HCT116 (cell line): ENCODE data around the gene SNURF. TPM values are rescaled to one million over a fixed set of nuclear protein-coding genes. Genes with fewer than 3 reads are reported as not detected.

Experiments used
- ATAC-seq: fragments of 200-7000 bp; cut with Tn5 transposase; 2 replicates; pipeline ENCODE4 v1.9.1; 2020; ENCODE audit warnings: mild to moderate bottlenecking, moderate library complexity
- Bru-seq: library from RNA; stranded (reverse); fragments of 400-500 nt; gene quantifications from one replicate; lab custom pipeline; 2021; lab: Mats Ljungman, UMichigan
- BruChase-seq, 2 experiments: library from RNA; stranded (reverse); fragments of 400-500 nt; gene quantifications; one replicate each; lab custom pipeline; 2021; lab: Mats Ljungman, UMichigan
- BruUV-seq: library from RNA; stranded (reverse); fragments of 400-500 nt; replicated peaks from 2 replicates; lab custom pipeline; 2021; lab: Mats Ljungman, UMichigan
- CTCF ChIA-PET: fragments of 300-600 bp; sonication (Branson Sonifier 250); formaldehyde crosslinking; loops from one replicate; lab custom pipeline; 2021; ENCODE audit warnings: antibody characterized with exemption; lab: Charles Lee
- POLR2A ChIA-PET: fragments of 300-600, 350-600 bp; sonication (Branson Sonifier 250); formaldehyde crosslinking; loops from one replicate; lab custom pipeline; 2021; ENCODE audit warnings: antibody characterized with exemption; lab: Charles Lee
- RAD21 ChIA-PET, 2 experiments: fragments of 300-600 bp; sonication (Branson Sonifier 250); formaldehyde crosslinking; loops; one replicate each; lab custom pipeline; 2023; ENCODE audit warnings: low total read pairs in 2 of 2; ENCODE audit not compliant: uncharacterized antibody in 2 of 2, unreplicated experiment in 2 of 2, low non-redundant PET in 1 of 2; lab: Charles Lee
- DNase-seq: peaks from one replicate; pipeline ENCODE4 v3.0.0-alpha.2; 2010; ENCODE audit warnings: low read depth, low spot score
- H2AFZ ChIP-seq: fragments of 200-600 bp; shearing (Covaris generic), sonication (generic); 2 replicates; pipeline ENCODE4 v1.6.1; 2017; ENCODE audit warnings: low read depth, mixed run types, mixed read lengths, antibody characterized with exemption, low read length; ENCODE audit not compliant: poor library complexity, severe bottlenecking
- H3K27ac ChIP-seq: 2 replicates; pipeline ENCODE4 v1.5.1; 2012; ENCODE audit warnings: low read depth, low read length
- H3K27me3 ChIP-seq: fragments of 200-600 bp; sonication (generic); 2 replicates; pipeline ENCODE4 v1.6.1; 2016; ENCODE audit warnings: mixed run types, low read length, mixed read lengths; ENCODE audit not compliant: insufficient read depth
- H3K36me3 ChIP-seq, 2 experiments: fragments of 200-500 bp in 1 of 2; fragments of 200-600 bp in 1 of 2; sonication (Bioruptor generic) in 1 of 2; sonication (generic) in 1 of 2; 2 replicates each; pipeline versions ENCODE4 v1.5.1 to v1.6.1; 2014 to 2016; ENCODE audit warnings: low read length in 2 of 2, inconsistent platforms in 1 of 2, mixed read lengths in 1 of 2, mixed run types in 1 of 2; ENCODE audit not compliant: insufficient read depth in 2 of 2, control insufficient read depth in 1 of 2
- H3K4me1 ChIP-seq, 2 experiments: fragments of 200-600 bp in 1 of 2; sonication (generic) in 1 of 2; 2 replicates each; pipeline versions ENCODE4 v1.5.1 to v1.6.1; 2012 to 2017; ENCODE audit warnings: low read length in 2 of 2, inconsistent platforms in 1 of 2, mild to moderate bottlenecking in 1 of 2, mixed read lengths in 1 of 2, mixed run types in 1 of 2, moderate library complexity in 1 of 2; ENCODE audit not compliant: insufficient read depth in 2 of 2, control insufficient read depth in 1 of 2
- H3K4me2 ChIP-seq: fragments of 200-600 bp; sonication (generic); 2 replicates; pipeline ENCODE4 v1.6.1; 2017; ENCODE audit warnings: mixed run types, low read length, mixed read lengths
- H3K4me3 ChIP-seq, 2 experiments: fragments of 200-600 bp in 1 of 2; sonication (generic) in 1 of 2; replicated peaks in 1 of 2; 2 replicates each; pipeline ENCODE4 v1.5.1; 2011 to 2016; ENCODE audit warnings: low read length in 2 of 2, control low read depth in 1 of 2, low read depth in 1 of 2, mild to moderate bottlenecking in 1 of 2, mixed read lengths in 1 of 2, mixed run types in 1 of 2
- H3K79me2 ChIP-seq: fragments of 200-600 bp; sonication (generic); 2 replicates; pipeline ENCODE4 v1.6.1; 2017; ENCODE audit warnings: mild to moderate bottlenecking, mixed run types, low read length, moderate library complexity, mixed read lengths; ENCODE audit not compliant: insufficient read depth
- H3K9ac ChIP-seq: fragments of 200-600 bp; sonication (generic); 2 replicates; pipeline ENCODE4 v1.6.1; 2016; ENCODE audit warnings: low read length, mixed read lengths
- H3K9me2 ChIP-seq: fragments of 200-600 bp; sonication (generic), shearing (Covaris generic); 2 replicates; pipeline ENCODE4 v1.6.1; 2017; ENCODE audit warnings: mixed run types, mild to moderate bottlenecking, moderate library complexity; ENCODE audit not compliant: insufficient read depth
- H3K9me3 ChIP-seq, 2 experiments: fragments of 200-500 bp in 1 of 2; fragments of 200-600 bp in 1 of 2; sonication (Bioruptor generic) in 1 of 2; sonication (generic) in 1 of 2; 2 replicates each; pipeline ENCODE4 v1.6.1; 2014 to 2017; ENCODE audit warnings: low read length in 2 of 2, mixed read lengths in 2 of 2, inconsistent platforms in 1 of 2, low read depth in 1 of 2, mild to moderate bottlenecking in 1 of 2, mixed run types in 1 of 2, moderate library complexity in 1 of 2; ENCODE audit not compliant: control insufficient read depth in 1 of 2, insufficient read depth in 1 of 2
- H4K20me1 ChIP-seq: fragments of 200-600 bp; sonication (generic), shearing (Covaris generic); 2 replicates; pipeline ENCODE4 v1.6.1; 2017; ENCODE audit warnings: mixed run types, mild to moderate bottlenecking, moderate library complexity; ENCODE audit not compliant: insufficient read depth
- CEBPB ChIP-seq: IDR thresholded peaks from 2 replicates; pipeline ENCODE4 v1.6.1; 2012; ENCODE audit warnings: low read depth
- CTCF ChIP-seq, 3 experiments: fragments of 200-600 bp in 1 of 3; sonication (generic) in 1 of 3; IDR thresholded peaks in 2 of 3; conservative IDR thresholded peaks in 1 of 3; 2 replicates each; pipeline ENCODE4 v1.5.1; 2012 to 2017; ENCODE audit warnings: low read depth in 2 of 3, low read length in 2 of 3, antibody characterized with exemption in 1 of 3, borderline replicate concordance in 1 of 3, control low read depth in 1 of 3, mild to moderate bottlenecking in 1 of 3, mixed read lengths in 1 of 3, mixed run types in 1 of 3, moderate library complexity in 1 of 3; ENCODE audit not compliant: insufficient read depth in 1 of 3
- EGR1 ChIP-seq: IDR thresholded peaks from 2 replicates; pipeline ENCODE4 v1.6.1; 2012; ENCODE audit warnings: low read depth
- ELF1 ChIP-seq: IDR thresholded peaks from 2 replicates; pipeline ENCODE4 v1.6.1; 2012; ENCODE audit warnings: low read depth, borderline replicate concordance
- FOSL1 ChIP-seq: IDR thresholded peaks from 2 replicates; pipeline ENCODE4 v1.6.1; 2012; ENCODE audit warnings: low read depth
- JUND ChIP-seq: IDR thresholded peaks from 2 replicates; pipeline ENCODE4 v1.6.1; 2012
- MAX ChIP-seq: IDR thresholded peaks from 2 replicates; pipeline ENCODE4 v1.6.1; 2012
- POLR2A ChIP-seq: IDR thresholded peaks from 2 replicates; pipeline ENCODE4 v1.7.0; 2011; ENCODE audit warnings: borderline replicate concordance; ENCODE audit not compliant: insufficient read depth, insufficient read length; ENCODE audit errors: extremely low read depth
- POLR2AphosphoS5 ChIP-seq: IDR thresholded peaks from 2 replicates; pipeline ENCODE4 v1.6.1; 2011; ENCODE audit warnings: mild to moderate bottlenecking, low read depth, low read length, moderate library complexity
- RAD21 ChIP-seq: IDR thresholded peaks from 2 replicates; pipeline ENCODE4 v1.6.1; 2012; ENCODE audit warnings: low read depth, mild to moderate bottlenecking
- SIN3A ChIP-seq: IDR thresholded peaks from 2 replicates; pipeline ENCODE4 v1.6.1; 2012; ENCODE audit warnings: low read depth
- SP1 ChIP-seq: IDR thresholded peaks from 2 replicates; pipeline ENCODE4 v1.6.1; 2012; ENCODE audit warnings: low read depth
- TCF7L2 ChIP-seq: IDR thresholded peaks from 2 replicates; pipeline ENCODE4 v1.7.0; 2011; ENCODE audit warnings: borderline replicate concordance, inconsistent platforms; ENCODE audit not compliant: insufficient read depth, insufficient read length; ENCODE audit errors: extremely low read depth
- YY1 ChIP-seq: IDR thresholded peaks from 2 replicates; pipeline ENCODE4 v1.6.1; 2011; ENCODE audit warnings: low read length, low read depth, moderate library complexity, mild to moderate bottlenecking; ENCODE audit not compliant: insufficient replicate concordance; ENCODE audit errors: extremely low read depth
- ZBTB33 ChIP-seq: IDR thresholded peaks from 2 replicates; pipeline ENCODE4 v1.6.1; 2011; ENCODE audit warnings: mild to moderate bottlenecking, low read length, moderate library complexity; ENCODE audit not compliant: insufficient replicate concordance; ENCODE audit errors: extremely low read depth
- ZFX ChIP-seq: fragments of 450-650 bp; IDR thresholded peaks from 2 replicates; pipeline ENCODE4 v1.6.1; 2017
- intact Hi-C: fragments of 100-400 bp; cut with micrococcal nuclease; formaldehyde crosslinking; loops from 2 replicates; pipeline ENCODE4 v1.10.0; 2022
- long read RNA-seq: library from polyadenylated mRNA; unstranded; transcript quantifications from one replicate; pipeline ENCODE4 v2.0.0, GENCODE V29; 2021; ENCODE audit not compliant: unreplicated experiment
- polyA plus RNA-seq: library from polyadenylated mRNA; unstranded; fragments of >200 nt; gene quantifications from 2 replicates; pipeline ENCODE4 v1.2.1, GENCODE V29; 2012; ENCODE audit warnings: missing spikeins
- total RNA-seq: library from RNA; stranded (reverse); gene quantifications from one replicate; pipeline ENCODE4 v1.2.1, GENCODE V29; 2021; ENCODE audit not compliant: unreplicated experiment

SNURF gene
- 0.44 TPM for total RNA-seq
- not detected in 2 replicates for polyA plus RNA-seq
- percentile 16 among the genes with signal in this experiment for Bru-seq, nascent RNA
- percentile 22 among the genes with signal in this experiment for BruChase-seq, experiment 1, labeled RNA remaining after a 6-hour chase
- BruChase-seq, experiment 2, labeled RNA remaining after a 2-hour chase: not detected
- long read RNA-seq: 0 reads

- Histone ChIP-seq H3K4me1 (no peaks in the 10 kb centered on the region), H4K20me1 (no peaks in the 10 kb centered on the region), H3K4me3 (no peak within 1 kb of the TSS), H3K36me3 (no peaks in the 10 kb centered on the region), H3K4me2 (no peak within 1 kb of the TSS), H3K27me3 (no peaks in the 10 kb centered on the region), H2AFZ (no peak within 1 kb of the TSS), H3K9me3 (peaks cover 0 to 15% of the 10 kb centered on the region in 2 experiments; a peak in 3 of 4 replicates), H3K79me2 (no peaks in the 10 kb centered on the region), H3K9ac (no peak within 1 kb of the TSS), H3K27ac (no peak within 1 kb of the TSS), H3K9me2 (no peaks in the 10 kb centered on the region)
- ATAC-seq: no peak
- ChIA-PET CTCF (no interaction called here), RAD21 (no interaction called here), POLR2A (no interaction called here)
- BruUV-seq: no TSS peak
- TF ChIP-seq TCF7L2 (no peak), ELF1 (no peak), ZFX (no peak), SIN3A (no peak), POLR2AphosphoS5 (no peak), FOSL1 (no peak), CTCF (IDR thresholded peaks at IDR 0.05 in 2 of 3, conservative IDR thresholded peaks at IDR 0.05 in 1 of 3; ENCODE audit: borderline replicate concordance in 1 of 3, insufficient read depth in 1 of 3, low read depth in 2 of 3, low read length in 2 of 3) (no peak), YY1 (no peak), ZBTB33 (no peak), JUND (no peak), RAD21 (no peak), CEBPB (no peak), SP1 (no peak), MAX (no peak), EGR1 (no peak), POLR2A (no peak)
- intact Hi-C loops: no loop called here
- DNase-seq: no peak
These were observed at the start of gene SNURF, which contains the start of gene SNRPN for GRCh38 chr15:24954783-24955530. TSS of gene SNURF (plus strand) at chr15:24954987. CDS start at chr15:24955049, 62 bp downstream. TSS of gene SNRPN (plus strand) at chr15:24954987. CDS start at chr15:24974454, 19,467 bp downstream.
